Measurements from ENCODE around the gene DAGLA. TPM values are rescaled to one million over a fixed set of nuclear protein-coding genes. Genes with fewer than 3 reads are reported as not detected.
"Not testable (repeated sequence)": the region's sequence is repeated elsewhere in the genome, so short reads cannot be mapped to it uniquely, and the experiment has no call there.

Gene DAGLA
- polyA plus RNA-seq, 3 donors = 4.5 to 5.6 (median 4.8) TPM

GRCh38 chr11:61659413-61660196 is 20.6 kb upstream of the DAGLA start:
- no peak for DNase-seq

- not testable (repeated sequence) for DNase-seq
Observed at GRCh38 chr11:61660997-61661396, 19.2 kb upstream of the DAGLA start.

GRCh38 chr11:61666684-61667297 is 13.4 kb upstream of the DAGLA start:
- no peak for DNase-seq

- no peak for DNase-seq
Observed at GRCh38 chr11:61667684-61668305, 12.4 kb upstream of the DAGLA start.

GRCh38 chr11:61669417-61669816 is 10.8 kb upstream of the DAGLA start:
- no peak for DNase-seq

- DNase-seq = no peak
Observed at GRCh38 chr11:61670626-61671025, 9.6 kb upstream of the DAGLA start.

GRCh38 chr11:61671527-61671926 is 8.7 kb upstream of the DAGLA start:
- DNase-seq = no peak

- DNase-seq = not testable (repeated sequence)
Observed at GRCh38 chr11:61673946-61674467, 6.2 kb upstream of the DAGLA start.

- no peak for DNase-seq
Observed at GRCh38 chr11:61675826-61676225, 4.4 kb upstream of the DAGLA start.

GRCh38 chr11:61679296-61679695 is 895 bp upstream of the DAGLA start:
- DNase-seq = no peak

- DNase-seq = no peak
Observed at GRCh38 chr11:61680622-61681221, 531 bp downstream of the DAGLA start.

GRCh38 chr11:61682093-61682732 is 2.0 kb downstream of the DAGLA start:
- DNase-seq = no peak

- DNase-seq = no peak
Observed at GRCh38 chr11:61682906-61683675, 2.9 kb downstream of the DAGLA start.

- no peak for DNase-seq
Observed at GRCh38 chr11:61683961-61684869, 4.0 kb downstream of the DAGLA start.

- DNase-seq = no peak
Observed at GRCh38 chr11:61684870-61685616, 4.9 kb downstream of the DAGLA start.

GRCh38 chr11:61685617-61685967 is 5.4 kb downstream of the DAGLA start:
- no peak for DNase-seq

- no peak for DNase-seq
Observed at GRCh38 chr11:61686066-61686465, 5.9 kb downstream of the DAGLA start.

- DNase-seq = no peak
Observed at GRCh38 chr11:61686469-61686868, 6.3 kb downstream of the DAGLA start.

- DNase-seq = no peak
Observed at GRCh38 chr11:61687420-61687819, 7.2 kb downstream of the DAGLA start.

All from renal pelvis (tissue), 4 donors.